Astrocyte of the spinal cord (primary cell): ENCODE results near the gene SH3BP5L.

Source experiments
- DNase-seq: peaks from one replicate; pipeline ENCODE4 v3.0.0; 2011; ENCODE audit warnings: low read depth, low spot score
- H3K4me3 ChIP-seq: 2 replicates; pipeline ENCODE4 v1.5.1; 2011; ENCODE audit warnings: low read depth, mild to moderate bottlenecking, low read length, moderate library complexity
- CTCF ChIP-seq: IDR thresholded peaks from 2 replicates; pipeline ENCODE4 v1.5.1; 2012; ENCODE audit warnings: low read depth, mild to moderate bottlenecking, low read length, inconsistent platforms
- in situ Hi-C: cut with HindIII; loops from 2 replicates; pipeline ENCODE4 v1.10.0; 2017; ENCODE audit warnings: low sequenced_read_pairs

SH3BP5L gene

GRCh38 chr1:248862998-248863881 lies 37.5 kb upstream of the SH3BP5L start:
- H3K4me3 ChIP-seq = peak overlapping the region; percentile 54
- DNase-seq = peak; percentile 70
- TF ChIP-seq CTCF = no peak
- in situ Hi-C loops = no loop called here

GRCh38 chr1:248862695-248862997 lies 36.9 kb upstream of the SH3BP5L start:
- in situ Hi-C loops = no loop called here
- H3K4me3 ChIP-seq = peak overlapping the region; percentile 54
- DNase-seq = no peak
- no peak for TF ChIP-seq CTCF

GRCh38 chr1:248861616-248862015 lies 35.9 kb upstream of the SH3BP5L start:
- no peak overlapping the region for H3K4me3 ChIP-seq
- no peak for DNase-seq
- in situ Hi-C loops = no loop called here
- TF ChIP-seq CTCF = no peak

- H3K4me3 ChIP-seq = no peak overlapping the region
- in situ Hi-C loops = no loop called here
- TF ChIP-seq CTCF = no peak
- no peak for DNase-seq
Measured at GRCh38 chr1:248860007-248860406, 34.3 kb upstream of the SH3BP5L start.

- in situ Hi-C loops = no loop called here
- H3K4me3 ChIP-seq = peak within 1 kb of the TSS; percentile 73
- DNase-seq = peak; percentile 98
- no peak for TF ChIP-seq CTCF
Measured at GRCh38 chr1:248858891-248859889, 33.5 kb upstream of the SH3BP5L start, which contains the start of gene ZNF692. ZNF692 (minus strand) TSS chr1:248859085; CDS start chr1:248858309, 776 bp downstream.

GRCh38 chr1:248858096-248858890 lies 32.6 kb upstream of the SH3BP5L start:
- in situ Hi-C loops = no loop called here
- peak; percentile 64 for DNase-seq
- peak; percentile 27 for TF ChIP-seq CTCF
- peak overlapping the region; percentile 73 for H3K4me3 ChIP-seq
